Measurements from ENCODE around the gene LTA.

DNA sequence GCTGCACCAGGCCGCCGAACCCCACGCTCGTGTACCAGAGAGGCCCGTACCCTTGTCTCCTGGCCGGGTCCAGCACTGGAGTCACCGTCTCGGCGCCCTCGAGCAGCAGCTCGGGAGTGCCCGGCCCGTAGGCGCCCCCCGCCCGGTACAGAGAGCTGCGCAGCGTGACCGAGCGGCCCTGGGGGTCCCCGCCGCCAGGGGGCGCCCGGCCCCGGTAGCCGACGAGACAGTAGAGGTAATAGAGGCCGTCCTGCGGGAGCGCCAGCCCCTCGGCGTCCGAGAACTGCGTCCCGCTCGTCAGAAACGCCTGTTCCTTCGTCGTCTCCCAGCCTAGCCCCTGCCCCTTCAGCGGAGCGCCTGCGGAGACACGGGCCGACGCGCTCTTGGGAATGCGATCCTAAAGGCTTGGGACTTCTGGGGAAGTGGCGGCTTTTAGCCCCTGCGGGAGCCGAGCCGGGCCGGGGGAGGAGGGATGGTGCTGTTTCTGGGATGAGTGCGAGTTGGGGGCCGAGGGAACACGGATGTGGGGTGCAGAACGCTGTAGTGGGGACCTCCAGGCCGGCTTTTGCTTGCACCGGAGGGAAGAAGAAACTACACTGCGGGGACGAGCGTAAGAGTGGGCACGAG, 8.8 kb downstream of the LTA start:
- TF ChIP-seq CTCF (IDR thresholded peaks at IDR 0.05; ENCODE audit: poor library complexity, severe bottlenecking) (peak; percentile 93), EP300 (conservative IDR thresholded peaks at IDR 0.05; ENCODE audit: poor library complexity, severe bottlenecking) (no peak), EZH2 (IDR thresholded peaks at IDR 0.05; ENCODE audit: borderline replicate concordance, insufficient read depth, low read length, poor library complexity, severe bottlenecking) (no peak), TAF1 (IDR thresholded peaks at IDR 0.05; ENCODE audit: low read depth) (no peak), SMC3 (conservative IDR thresholded peaks at IDR 0.05; ENCODE audit: poor library complexity) (peak; percentile 81), POLR2AphosphoS5 (IDR thresholded peaks at IDR 0.05) (peak; percentile 19), MXI1 (conservative IDR thresholded peaks at IDR 0.05; ENCODE audit: poor library complexity, severe bottlenecking) (no peak), RAD21 (conservative IDR thresholded peaks at IDR 0.05) (peak; percentile 69), REST (IDR thresholded peaks at IDR 0.05; ENCODE audit: borderline replicate concordance) (no peak)

All from neural cell (in vitro differentiated cells).